Measurements from ENCODE around the gene RAB13. TPM values are rescaled to one million over a fixed set of nuclear protein-coding genes. Genes with fewer than 3 reads are reported as not detected.

The RAB13 gene
- total RNA-seq, 1 donor from 2014 or later: 27.0 TPM

- DNase-seq: no peak
Measured at GRCh38 chr1:153932156-153933131, 53.7 kb downstream of the RAB13 start.

Small RNA genes within 50 kb of the gene (small RNA-seq; reads per million reads assigned to genes)
- 0.08 reads per million for gene MIR6737 (ENCODE audit: low replicate concordance)

Other genes starting within 250 kb of the RAB13 start
- 15.2 TPM for gene SLC27A3, start 210.9 kb downstream of the RAB13 start, total RNA-seq
- 11.2 TPM for gene GATAD2B, start 63.4 kb downstream of the RAB13 start, total RNA-seq
- gene DENND4B, start 39.6 kb downstream of the RAB13 start, total RNA-seq: 31.1 TPM
- 3.2 TPM for gene CRTC2, start 27.7 kb downstream of the RAB13 start, total RNA-seq
- gene SLC39A1, start 22.8 kb downstream of the RAB13 start, total RNA-seq: 59.3 TPM
- 12.0 TPM for gene CREB3L4, start 18.4 kb downstream of the RAB13 start, total RNA-seq
- gene JTB, start 8.7 kb downstream of the RAB13 start, total RNA-seq: 125 TPM
- 1,230 TPM for gene RPS27, start 4.4 kb upstream of the RAB13 start, total RNA-seq
- 0.21 TPM for gene NUP210L, start 168.7 kb upstream of the RAB13 start, total RNA-seq
- gene TPM3, start 205.8 kb upstream of the RAB13 start, total RNA-seq: 278 TPM
- not detected for gene CFAP141, start 220.0 kb upstream of the RAB13 start, total RNA-seq
- 70.5 TPM for gene UBAP2L, start 234.6 kb upstream of the RAB13 start, total RNA-seq